GM08714 (cell line): ENCODE data around the gene RAPGEF4.

Source experiments
- H3K4me3 ChIP-seq: fragments of 200-500 bp; sonication (Bioruptor generic); 2 replicates; pipeline ENCODE4 v1.5.1; 2014; ENCODE audit warnings: mild to moderate bottlenecking, low read length, inconsistent platforms
- ZNF274 ChIP-seq: IDR thresholded peaks from 2 replicates; pipeline ENCODE4 v1.6.1; 2012; ENCODE audit warnings: mild to moderate bottlenecking, low read depth, low read length

Gene RAPGEF4

GRCh38 chr2:172861656-172862476 lies 126.2 kb downstream of the RAPGEF4 start:
- no peak overlapping the region for H3K4me3 ChIP-seq
- TF ChIP-seq ZNF274, result no peak

DNA sequence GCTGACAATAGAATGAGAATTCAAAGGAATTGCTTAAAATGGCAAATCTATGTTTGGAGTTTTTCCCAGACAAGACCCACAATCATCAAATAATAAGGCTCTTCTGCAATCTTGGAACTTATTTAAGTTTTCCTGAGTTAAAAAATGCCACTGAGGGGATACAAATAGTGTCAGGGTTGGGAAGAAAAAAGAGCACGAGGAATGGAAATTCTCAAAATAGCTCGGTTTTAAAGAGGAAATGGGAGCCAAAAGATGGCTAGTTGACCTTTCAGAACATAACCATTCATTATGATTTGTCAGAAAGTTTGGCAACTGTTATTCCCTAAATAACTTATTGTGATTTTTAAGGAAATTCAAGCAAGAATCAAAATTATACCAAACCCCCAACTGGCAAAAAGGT lies 127.7 kb downstream of the RAPGEF4 start:
- H3K4me3 ChIP-seq, result no peak overlapping the region
- no peak for TF ChIP-seq ZNF274

DNA sequence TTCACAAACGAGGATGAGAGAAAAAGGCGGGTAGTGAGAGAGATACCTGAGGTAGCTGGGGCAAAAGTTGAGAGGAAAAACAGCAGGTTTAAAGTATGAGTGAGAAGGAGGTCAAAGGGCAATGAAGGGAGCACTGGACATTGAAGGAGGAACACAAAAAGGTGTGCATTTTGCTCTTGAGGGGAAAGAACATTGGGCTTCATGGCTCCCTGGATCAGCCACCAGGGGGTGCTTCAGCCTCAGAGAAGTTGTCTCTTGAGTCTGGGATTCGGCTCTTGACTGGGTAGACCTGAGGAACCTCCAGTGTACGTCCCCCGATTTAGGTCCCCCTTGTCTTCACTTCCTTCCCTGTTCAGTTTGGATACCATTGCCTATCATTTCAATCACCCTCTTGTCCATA lies 128.5 kb downstream of the RAPGEF4 start:
- TF ChIP-seq ZNF274, result no peak
- H3K4me3 ChIP-seq, result no peak overlapping the region

DNA sequence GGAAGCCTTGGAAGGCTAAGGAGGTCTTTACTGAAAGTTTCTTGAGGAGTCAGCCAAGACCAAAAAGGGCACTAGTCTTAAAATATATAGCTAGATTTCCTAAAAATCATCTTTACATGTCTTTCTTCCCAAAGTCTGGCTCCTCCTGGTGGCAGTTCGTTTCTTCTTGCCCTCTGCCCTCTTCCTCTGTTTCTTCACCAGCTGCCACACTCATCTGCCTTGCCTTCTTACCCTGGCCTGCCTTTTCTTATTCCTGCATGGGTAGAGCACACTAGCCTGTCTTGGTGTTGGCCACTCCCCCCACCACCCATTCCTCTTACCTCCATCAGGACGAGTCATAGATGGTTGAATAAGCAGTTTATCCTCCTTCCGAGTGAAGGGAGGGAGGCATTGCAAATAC lies 129.8 kb downstream of the RAPGEF4 start:
- H3K4me3 ChIP-seq, result no peak overlapping the region
- no peak for TF ChIP-seq ZNF274

DNA sequence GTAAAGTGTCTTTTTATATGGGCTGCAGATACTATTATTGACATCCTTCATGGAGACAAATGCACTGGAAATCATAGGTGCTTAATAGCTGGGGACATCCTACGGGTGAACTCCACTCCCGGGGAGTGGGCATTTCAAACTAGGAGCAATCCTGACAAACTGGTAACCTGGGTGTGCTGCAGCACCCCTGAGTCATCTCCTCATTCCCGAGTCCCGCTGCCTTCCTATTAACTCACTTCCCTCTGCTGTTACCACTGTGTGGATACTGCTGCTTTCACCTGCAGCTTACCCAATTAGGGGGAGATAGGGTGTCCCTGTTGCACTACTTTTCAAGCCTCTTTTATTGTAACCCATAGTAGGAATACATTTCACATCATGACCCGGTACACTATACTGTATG lies 134.2 kb downstream of the RAPGEF4 start:
- H3K4me3 ChIP-seq, result no peak overlapping the region
- no peak for TF ChIP-seq ZNF274

- no peak overlapping the region for H3K4me3 ChIP-seq
- no peak for TF ChIP-seq ZNF274
Measured at GRCh38 chr2:172870396-172870795, 134.8 kb downstream of the RAPGEF4 start.

DNA sequence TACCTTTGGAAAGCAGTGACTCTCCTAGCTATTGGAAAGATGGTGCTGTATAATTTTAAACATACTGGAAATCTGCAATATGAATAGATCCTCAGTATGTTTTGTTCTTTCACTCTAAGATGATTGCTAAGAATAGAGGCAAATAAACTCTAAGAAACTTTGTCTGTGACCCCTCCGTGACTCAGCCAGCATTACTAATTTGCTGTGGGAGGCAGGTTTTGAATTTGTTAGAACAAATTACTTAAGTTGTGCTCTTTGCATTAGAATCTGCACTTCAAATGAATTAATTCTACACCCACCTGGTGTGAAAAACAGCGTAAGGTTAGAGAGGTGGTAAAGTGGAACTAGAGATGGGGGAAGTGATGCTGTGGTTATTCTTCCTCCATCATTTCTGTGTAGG lies 142.2 kb downstream of the RAPGEF4 start:
- TF ChIP-seq ZNF274, result no peak
- H3K4me3 ChIP-seq, result no peak overlapping the region

DNA sequence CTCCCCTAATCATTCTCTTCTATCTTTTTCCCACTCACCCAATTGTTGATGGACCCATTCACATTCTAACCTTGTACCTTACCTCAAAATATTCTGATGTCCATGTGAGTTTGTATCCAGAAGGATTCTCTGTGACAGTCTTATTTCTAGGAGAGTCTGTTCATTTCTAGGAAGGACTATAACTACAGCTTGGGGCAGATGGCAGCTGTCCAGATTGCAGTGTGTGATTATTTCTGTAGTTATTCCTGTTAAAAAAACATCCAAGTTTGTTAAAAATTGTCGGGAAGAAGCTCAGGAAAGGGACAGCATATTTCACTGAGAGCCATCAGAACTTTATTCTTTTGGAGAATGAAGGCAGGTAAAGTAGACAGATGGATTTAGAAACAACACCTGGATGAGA lies 142.6 kb downstream of the RAPGEF4 start:
- no peak for TF ChIP-seq ZNF274

GRCh38 chr2:172884336-172884735 lies 148.7 kb downstream of the RAPGEF4 start:
- no peak overlapping the region for H3K4me3 ChIP-seq
- TF ChIP-seq ZNF274, result no peak

More for the DNA sequence above, 142.6 kb downstream of the RAPGEF4 start:
- H3K4me3 ChIP-seq, result no peak overlapping the region

DNA sequence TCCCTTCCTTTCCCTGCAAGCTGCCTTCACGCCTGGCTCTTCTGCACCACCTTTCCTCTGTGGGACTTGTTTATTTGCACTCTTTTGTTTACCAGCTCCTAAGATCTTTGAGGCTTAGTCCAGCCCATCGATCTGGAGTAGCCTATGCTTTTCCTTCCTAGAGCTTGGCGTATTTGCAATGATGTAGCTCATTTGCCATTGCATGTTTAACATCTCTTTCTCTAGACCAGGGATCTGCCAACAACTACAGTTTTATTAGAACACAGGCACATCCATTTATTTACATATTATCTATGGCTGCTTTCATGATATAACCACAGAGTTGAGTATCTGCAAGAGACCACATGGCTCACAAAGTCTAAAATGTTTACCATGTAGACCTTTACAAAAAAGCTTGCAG lies 150.4 kb downstream of the RAPGEF4 start:
- no peak for TF ChIP-seq ZNF274
- H3K4me3 ChIP-seq, result no peak overlapping the region

DNA sequence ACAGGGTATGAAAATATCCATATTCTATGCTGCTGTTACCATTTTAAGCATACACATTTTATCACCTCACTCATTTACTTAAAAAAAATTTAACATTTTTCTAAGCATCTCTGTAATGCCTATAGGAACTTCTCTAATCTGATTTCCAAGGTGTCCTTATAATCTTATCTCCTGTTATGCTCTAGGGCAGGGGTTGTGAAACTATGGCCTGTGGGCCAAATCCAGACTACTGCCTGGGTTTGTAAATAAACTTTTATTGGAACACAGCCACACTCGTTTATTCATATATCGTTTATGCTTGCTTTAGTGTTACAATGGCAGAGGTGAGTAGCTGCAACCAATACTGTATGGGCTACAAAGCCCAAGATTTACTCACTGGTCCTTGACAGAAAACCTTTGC lies 151.6 kb downstream of the RAPGEF4 start:
- H3K4me3 ChIP-seq, result no peak overlapping the region
- TF ChIP-seq ZNF274, result no peak

DNA sequence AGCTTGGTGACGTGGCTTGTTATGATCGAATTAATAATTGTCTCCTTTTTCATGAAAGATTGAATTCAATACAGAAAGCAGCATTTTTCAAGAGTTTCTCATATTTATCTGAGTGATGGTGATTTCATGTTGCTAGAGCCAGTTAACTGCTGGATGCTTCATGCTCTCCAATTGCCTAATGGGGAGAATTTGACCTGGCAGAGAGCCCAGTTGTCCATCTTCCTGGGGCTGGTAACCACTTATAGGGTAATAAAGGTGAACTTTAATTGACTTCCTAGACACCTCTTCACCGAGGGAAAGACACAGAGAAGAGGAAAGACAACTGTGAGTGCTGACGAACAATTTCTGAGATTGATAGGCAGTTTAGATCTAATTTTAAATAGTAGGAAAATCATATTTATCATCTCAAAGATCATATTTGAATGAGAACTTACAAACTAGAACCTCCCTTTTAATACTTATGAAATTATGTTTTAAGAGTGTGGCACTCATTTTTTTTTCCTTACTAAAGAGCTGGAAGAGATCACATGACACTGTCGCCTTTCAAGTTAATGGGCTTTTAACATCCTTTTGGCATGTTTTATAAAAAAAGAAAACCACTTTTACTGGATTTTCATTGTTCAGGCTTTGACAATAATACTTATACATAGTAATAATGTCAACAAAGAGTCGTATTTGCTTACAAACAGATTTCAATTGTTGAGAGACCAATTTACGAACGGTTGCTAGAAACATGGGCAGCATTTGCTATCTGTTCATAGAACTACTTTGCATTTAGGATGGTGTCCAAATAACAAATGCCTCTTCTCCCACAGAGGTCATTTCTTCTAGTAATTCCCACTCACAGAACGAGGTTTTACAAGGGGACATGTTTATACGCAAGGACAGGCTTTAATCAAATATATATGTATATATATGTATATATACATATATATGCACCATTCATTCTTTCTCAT lies 153.3 kb downstream of the RAPGEF4 start:
- H3K4me3 ChIP-seq, result no peak overlapping the region
- no peak for TF ChIP-seq ZNF274

DNA sequence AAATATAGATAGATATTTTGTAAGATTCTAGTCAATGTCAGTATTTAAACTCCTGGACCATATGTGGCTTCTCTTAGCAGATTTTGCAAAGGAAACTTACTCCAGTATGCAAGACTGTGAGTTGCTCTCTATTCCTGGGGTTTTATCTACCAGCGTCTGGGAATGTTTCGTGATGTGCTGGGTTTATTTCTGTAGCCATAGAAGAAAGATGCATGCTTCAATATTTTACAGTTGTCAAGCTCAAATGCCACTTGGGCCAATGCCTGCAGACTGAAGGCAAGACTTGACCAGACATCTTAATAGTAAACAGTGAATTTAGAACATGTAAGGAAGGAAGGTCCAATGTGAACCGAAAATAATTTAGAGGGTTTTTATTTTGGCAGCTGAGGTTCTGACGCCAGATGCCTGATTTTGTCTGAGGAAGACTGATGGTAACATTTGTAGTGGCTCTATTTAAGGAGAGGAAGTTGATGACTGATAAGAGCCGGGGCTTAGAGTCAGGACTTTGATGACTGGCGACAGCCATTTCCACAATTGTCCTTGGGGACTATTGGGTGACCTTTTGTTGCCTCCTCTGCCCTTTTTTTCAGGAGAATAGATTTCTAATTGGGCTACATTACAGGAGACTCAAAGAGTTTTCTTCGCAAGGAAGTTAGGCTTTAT lies 154.3 kb downstream of the RAPGEF4 start:
- no peak for TF ChIP-seq ZNF274
- no peak overlapping the region for H3K4me3 ChIP-seq

DNA sequence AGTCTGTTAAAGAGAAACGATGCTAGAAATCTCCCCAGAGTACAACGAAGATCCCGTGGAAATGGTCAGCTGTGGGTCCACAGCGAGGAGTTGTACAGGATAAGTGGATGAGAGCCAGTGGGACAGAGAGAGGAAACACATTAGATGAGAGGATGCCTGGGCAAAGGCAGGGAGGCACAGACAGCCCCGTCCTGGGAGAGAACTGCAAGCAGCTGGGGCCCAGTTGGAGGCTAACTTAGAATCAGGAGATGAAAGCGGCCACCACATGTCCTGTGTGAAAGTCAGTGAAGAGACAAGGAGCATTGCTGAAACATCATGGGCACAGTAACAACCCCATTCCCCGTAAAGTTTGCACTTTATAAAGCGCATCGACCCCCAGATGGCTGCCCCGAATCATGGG lies 157.5 kb downstream of the RAPGEF4 start:
- no peak for TF ChIP-seq ZNF274
- no peak overlapping the region for H3K4me3 ChIP-seq
